AG04450 (cell line): ENCODE data around the gene ZFAND6. TPM values are rescaled to one million over a fixed set of nuclear protein-coding genes. Genes with fewer than 3 reads are reported as not detected.

ENCODE experiments used
- CTCF ChIA-PET: fragments of 300-600, 350-600 bp; formaldehyde crosslinking; extraction: SDS; loops from one replicate; lab custom pipeline; 2022; ENCODE audit warnings: antibody characterized with exemption, inconsistent platforms; lab: Charles Lee
- POLR2A ChIA-PET: fragments of 350-600 bp; formaldehyde crosslinking; extraction: SDS; loops from one replicate; lab custom pipeline; 2021; ENCODE audit warnings: antibody characterized with exemption, inconsistent platforms; lab: Yijun Ruan, JAX
- DNase-seq: peaks from one replicate; pipeline ENCODE4 v3.0.0-alpha.2; 2011; ENCODE audit warnings: low read depth, low spot score
- H3K27ac ChIP-seq: one replicate; pipeline ENCODE4 v1.5.1; 2012; ENCODE audit warnings: low read depth, low read length, control low read depth
- H3K27me3 ChIP-seq: one replicate; pipeline ENCODE4 v1.6.0; 2012; ENCODE audit warnings: low read length; ENCODE audit not compliant: control insufficient read depth, insufficient read depth
- H3K4me3 ChIP-seq: 2 replicates; pipeline ENCODE4 v1.5.1; 2011; ENCODE audit warnings: mild to moderate bottlenecking, low read depth, low read length, control low read depth
- H3K9me3 ChIP-seq: 2 replicates; pipeline ENCODE4 v1.5.1; 2012; ENCODE audit warnings: low read length; ENCODE audit not compliant: control insufficient read depth, insufficient read depth
- CTCF ChIP-seq: IDR thresholded peaks from 2 replicates; pipeline ENCODE4 v1.5.1; 2011; ENCODE audit warnings: low read depth, low read length, control low read depth, inconsistent platforms
- polyA plus RNA-seq: library from polyadenylated mRNA; depleted of rRNA; stranded (reverse); fragments of >200 nt; gene quantifications from 2 replicates; pipeline ENCODE4 v1.2.3, GENCODE V29; 2011

The ZFAND6 gene
- polyA plus RNA-seq, 1 experiment, result 166 TPM

GRCh38 chr15:80160570-80161156 lies 101.2 kb downstream of the ZFAND6 start:
- peak; percentile 78 for DNase-seq
- H3K4me3 ChIP-seq, result no peak overlapping the region
- POLR2A ChIA-PET, result interaction anchor here (0.6 to 1.2 kb wide), 4 partner anchors 8 to 237 kb away, joined by 3 to 6 read pairs (median 4); partner anchors contain the start of gene FAH
- peak overlapping the region; percentile 84 for H3K27ac ChIP-seq
- CTCF ChIA-PET, result interaction anchor here (0.8 to 1.1 kb wide), 2 partner anchors 13 to 307 kb away, joined by 3 to 6 read pairs; no protein-coding TSS in a partner anchor
- H3K9me3 ChIP-seq, result no peaks in the 10 kb centered on the region
- no peak for TF ChIP-seq CTCF
- no peaks in the 10 kb centered on the region for H3K27me3 ChIP-seq

GRCh38 chr15:80161468-80162016 lies 102.1 kb downstream of the ZFAND6 start:
- Histone ChIP-seq H3K27me3 (no peaks in the 10 kb centered on the region), H3K4me3 (no peak overlapping the region), H3K9me3 (no peaks in the 10 kb centered on the region), H3K27ac (peak overlapping the region; percentile 84)
- ChIA-PET POLR2A (interaction anchor here (0.6 to 1.2 kb wide), 2 partner anchors 9 to 775 kb away, joined by 6 read pairs; partner anchors contain the start of gene FAH), CTCF (interaction anchor here (0.6 to 1.5 kb wide), 3 partner anchors 10 to 308 kb away, joined by 3 to 7 read pairs (median 3); no protein-coding TSS in a partner anchor)
- DNase-seq, result no peak
- TF ChIP-seq CTCF, result no peak

GRCh38 chr15:80162059-80162554 lies 102.6 kb downstream of the ZFAND6 start:
- Histone ChIP-seq H3K9me3 (no peaks in the 10 kb centered on the region), H3K4me3 (no peak overlapping the region), H3K27me3 (no peaks in the 10 kb centered on the region), H3K27ac (no peak overlapping the region)
- ChIA-PET POLR2A (interaction anchor here (0.6 to 0.7 kb wide), 2 partner anchors 102 to 775 kb away, joined by 3 to 6 read pairs; no protein-coding TSS in a partner anchor), CTCF (interaction anchor here (1.5 kb wide), 1 partner anchor 12 kb away, joined by 7 read pairs; no protein-coding TSS in a partner anchor)
- DNase-seq, result no peak
- no peak for TF ChIP-seq CTCF

GRCh38 chr15:80163217-80163616 lies 103.7 kb downstream of the ZFAND6 start:
- ChIA-PET CTCF (interaction anchor here (2.2 kb wide), 1 partner anchor 10 kb away, joined by 8 read pairs; no protein-coding TSS in a partner anchor), POLR2A (interaction anchor here (0.8 kb wide), 1 partner anchor 10 kb away, joined by 3 read pairs; no protein-coding TSS in a partner anchor)
- H3K9me3 ChIP-seq, result no peaks in the 10 kb centered on the region
- H3K27ac ChIP-seq, result no peak overlapping the region
- no peaks in the 10 kb centered on the region for H3K27me3 ChIP-seq
- no peak overlapping the region for H3K4me3 ChIP-seq
- DNase-seq, result no peak
- TF ChIP-seq CTCF, result no peak
